ENCODE measurements around the gene ASB6.

GRCh38 chr9:129614932-129615331 is 27.0 kb downstream of the ASB6 start:
- TF ChIP-seq CHD2 (IDR thresholded peaks at IDR 0.05; ENCODE audit: low read length, partially characterized antibody) (no peak), TP53 (CRISPR knock-in tag; IDR thresholded peaks at IDR 0.05) (no peak), MYC (IDR thresholded peaks at IDR 0.05; ENCODE audit: borderline replicate concordance, low read length) (no peak), ESRRA (IDR thresholded peaks at IDR 0.05; ENCODE audit: borderline replicate concordance, low read length) (no peak), ZFP36 (IDR thresholded peaks at IDR 0.05; ENCODE audit: borderline replicate concordance, partially characterized antibody) (no peak), JUN (IDR thresholded peaks at IDR 0.05) (no peak), RAD21 (conservative IDR thresholded peaks at IDR 0.05 in 1 of 2, IDR thresholded peaks at IDR 0.05 in 1 of 2) (no peak), SREBF2 (IDR thresholded peaks at IDR 0.05) (no peak)
- TF ChIP-seq, protein P1, sequence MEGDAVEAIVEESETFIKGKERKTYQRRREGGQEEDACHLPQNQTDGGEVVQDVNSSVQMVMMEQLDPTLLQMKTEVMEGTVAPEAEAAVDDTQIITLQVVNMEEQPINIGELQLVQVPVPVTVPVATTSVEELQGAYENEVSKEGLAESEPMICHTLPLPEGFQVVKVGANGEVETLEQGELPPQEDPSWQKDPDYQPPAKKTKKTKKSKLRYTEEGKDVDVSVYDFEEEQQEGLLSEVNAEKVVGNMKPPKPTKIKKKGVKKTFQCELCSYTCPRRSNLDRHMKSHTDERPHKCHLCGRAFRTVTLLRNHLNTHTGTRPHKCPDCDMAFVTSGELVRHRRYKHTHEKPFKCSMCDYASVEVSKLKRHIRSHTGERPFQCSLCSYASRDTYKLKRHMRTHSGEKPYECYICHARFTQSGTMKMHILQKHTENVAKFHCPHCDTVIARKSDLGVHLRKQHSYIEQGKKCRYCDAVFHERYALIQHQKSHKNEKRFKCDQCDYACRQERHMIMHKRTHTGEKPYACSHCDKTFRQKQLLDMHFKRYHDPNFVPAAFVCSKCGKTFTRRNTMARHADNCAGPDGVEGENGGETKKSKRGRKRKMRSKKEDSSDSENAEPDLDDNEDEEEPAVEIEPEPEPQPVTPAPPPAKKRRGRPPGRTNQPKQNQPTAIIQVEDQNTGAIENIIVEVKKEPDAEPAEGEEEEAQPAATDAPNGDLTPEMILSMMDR (IDR thresholded peaks at IDR 0.05): no peak
- TF ChIP-seq, protein P2, sequence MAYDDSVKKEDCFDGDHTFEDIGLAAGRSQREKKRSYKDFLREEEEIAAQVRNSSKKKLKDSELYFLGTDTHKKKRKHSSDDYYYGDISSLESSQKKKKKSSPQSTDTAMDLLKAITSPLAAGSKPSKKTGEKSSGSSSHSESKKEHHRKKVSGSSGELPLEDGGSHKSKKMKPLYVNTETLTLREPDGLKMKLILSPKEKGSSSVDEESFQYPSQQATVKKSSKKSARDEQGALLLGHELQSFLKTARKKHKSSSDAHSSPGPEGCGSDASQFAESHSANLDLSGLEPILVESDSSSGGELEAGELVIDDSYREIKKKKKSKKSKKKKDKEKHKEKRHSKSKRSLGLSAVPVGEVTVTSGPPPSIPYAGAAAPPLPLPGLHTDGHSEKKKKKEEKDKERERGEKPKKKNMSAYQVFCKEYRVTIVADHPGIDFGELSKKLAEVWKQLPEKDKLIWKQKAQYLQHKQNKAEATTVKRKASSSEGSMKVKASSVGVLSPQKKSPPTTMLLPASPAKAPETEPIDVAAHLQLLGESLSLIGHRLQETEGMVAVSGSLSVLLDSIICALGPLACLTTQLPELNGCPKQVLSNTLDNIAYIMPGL (CRISPR knock-in tag; IDR thresholded peaks at IDR 0.05; ENCODE audit: borderline replicate concordance): no peak
